Measurements from ENCODE around the gene GPR83. TPM values are rescaled to one million over a fixed set of nuclear protein-coding genes. Genes with fewer than 3 reads are reported as not detected.

The GPR83 gene
- polyA plus RNA-seq (2013, experiment 1 of 4): 0.09 TPM
- 0.14 TPM for polyA plus RNA-seq (2013, experiment 2 of 4)
- polyA plus RNA-seq (2013, experiment 3 of 4): 0.11 TPM
- 0.16 TPM for polyA plus RNA-seq (2013, experiment 4 of 4)

- Histone ChIP-seq H3K4me1 (ENCODE audit: control insufficient read depth, insufficient read depth, low read length) (no peaks in the 10 kb centered on the region), H3K27me3 (ENCODE audit: control insufficient read depth, insufficient read depth, low read length, poor library complexity, severe bottlenecking) (peaks cover 36% of the 10 kb centered on the region), H3K36me3 (ENCODE audit: control insufficient read depth, insufficient read depth, low read length) (no peaks in the 10 kb centered on the region), H3K4me3 (ENCODE audit: insufficient read depth, low read depth, low read length) (peak within 1 kb of the TSS; percentile 47), H3K9me3 (ENCODE audit: control insufficient read depth, low read length) (no peaks in the 10 kb centered on the region), H3K27ac (ENCODE audit: insufficient read depth, low read depth, low read length, poor library complexity, severe bottlenecking) (no peak within 1 kb of the TSS)
- WGBS, 2 experiments: 8% methylated on average over 73 of the region's 73 CpGs
These were observed at the start of gene GPR83 for GRCh38 chr11:94400839-94401772. TSS of gene GPR83 (minus strand) at chr11:94401419. CDS start at chr11:94401247, 172 bp downstream.

DNA sequence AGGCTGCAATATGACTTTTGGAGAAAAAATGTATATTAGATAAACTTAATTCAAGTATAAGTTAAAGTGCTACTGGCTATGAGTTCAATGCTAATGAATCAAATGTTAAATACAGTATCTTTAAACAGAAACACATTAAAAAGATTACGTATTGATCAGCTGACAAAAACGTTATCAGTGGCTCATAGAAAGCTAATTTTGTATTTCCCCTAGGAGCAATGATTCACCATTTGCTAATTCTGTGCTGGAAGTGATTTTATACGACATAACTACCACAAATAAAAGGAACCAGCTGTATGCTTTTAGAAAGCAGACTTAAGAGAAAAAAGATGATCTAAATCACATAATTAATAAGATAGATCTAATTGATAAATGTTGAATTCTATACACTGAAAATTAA is 48.8 kb upstream of the GPR83 start:
- no peaks in the 10 kb centered on the region for H3K9me3 ChIP-seq (ENCODE audit: control insufficient read depth, low read length)
- H3K27ac ChIP-seq (ENCODE audit: insufficient read depth, low read depth, low read length, poor library complexity, severe bottlenecking): no peak overlapping the region
- peaks cover 7% of the 10 kb centered on the region for H3K36me3 ChIP-seq (ENCODE audit: control insufficient read depth, insufficient read depth, low read length)
- 87 to 100% methylated on average over 2 to 3 of the region's 3 CpGs for WGBS, 2 experiments
- no peak overlapping the region for H3K4me3 ChIP-seq (ENCODE audit: insufficient read depth, low read depth, low read length)
- H3K27me3 ChIP-seq (ENCODE audit: control insufficient read depth, insufficient read depth, low read length, poor library complexity, severe bottlenecking): no peaks in the 10 kb centered on the region
- H3K4me1 ChIP-seq (ENCODE audit: control insufficient read depth, insufficient read depth, low read length): no peaks in the 10 kb centered on the region

- Histone ChIP-seq H3K27ac (ENCODE audit: insufficient read depth, low read depth, low read length, poor library complexity, severe bottlenecking) (no peak overlapping the region), H3K4me3 (ENCODE audit: insufficient read depth, low read depth, low read length) (no peak overlapping the region), H3K9me3 (ENCODE audit: control insufficient read depth, low read length) (no peaks in the 10 kb centered on the region), H3K27me3 (ENCODE audit: control insufficient read depth, insufficient read depth, low read length, poor library complexity, severe bottlenecking) (no peaks in the 10 kb centered on the region), H3K4me1 (ENCODE audit: control insufficient read depth, insufficient read depth, low read length) (no peaks in the 10 kb centered on the region), H3K36me3 (ENCODE audit: control insufficient read depth, insufficient read depth, low read length) (peaks cover 8% of the 10 kb centered on the region)
- 96 to 97% methylated on average over 2 of the region's 2 CpGs for WGBS, 2 experiments
These were observed 48.2 kb upstream of the GPR83 start for GRCh38 chr11:94449437-94449836.

- Histone ChIP-seq H3K27ac (ENCODE audit: insufficient read depth, low read depth, low read length, poor library complexity, severe bottlenecking) (no peak overlapping the region), H3K9me3 (ENCODE audit: control insufficient read depth, low read length) (no peaks in the 10 kb centered on the region), H3K27me3 (ENCODE audit: control insufficient read depth, insufficient read depth, low read length, poor library complexity, severe bottlenecking) (no peaks in the 10 kb centered on the region), H3K4me1 (ENCODE audit: control insufficient read depth, insufficient read depth, low read length) (no peaks in the 10 kb centered on the region), H3K36me3 (ENCODE audit: control insufficient read depth, insufficient read depth, low read length) (peaks cover 13% of the 10 kb centered on the region), H3K4me3 (ENCODE audit: insufficient read depth, low read depth, low read length) (no peak overlapping the region)
- WGBS, 2 experiments: 92 to 96% methylated on average over 1 of the region's 1 CpG
These were observed 47.8 kb upstream of the GPR83 start for GRCh38 chr11:94449029-94449428.

DNA sequence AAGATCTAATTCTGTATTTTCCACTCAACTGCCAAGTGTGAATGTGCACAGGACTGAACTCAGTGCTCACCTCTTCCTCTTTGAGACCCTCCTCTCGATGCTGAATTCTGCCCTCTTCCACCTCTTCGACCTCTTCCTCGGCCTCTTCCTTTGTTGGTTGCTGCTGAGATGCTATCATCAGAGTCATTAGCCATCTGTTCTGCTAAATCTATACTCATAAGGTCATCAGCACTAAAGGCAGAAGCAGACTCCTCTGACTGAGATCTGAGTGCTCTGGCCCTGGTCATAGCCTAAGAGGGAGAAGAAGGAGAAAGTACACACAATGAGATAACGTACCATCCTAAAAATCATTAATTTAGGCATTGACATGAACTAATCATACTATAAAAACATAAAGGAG is 45.9 kb upstream of the GPR83 start:
- Histone ChIP-seq H3K36me3 (ENCODE audit: control insufficient read depth, insufficient read depth, low read length) (peaks cover 15% of the 10 kb centered on the region), H3K27me3 (ENCODE audit: control insufficient read depth, insufficient read depth, low read length, poor library complexity, severe bottlenecking) (no peaks in the 10 kb centered on the region), H3K4me3 (ENCODE audit: insufficient read depth, low read depth, low read length) (no peak overlapping the region), H3K4me1 (ENCODE audit: control insufficient read depth, insufficient read depth, low read length) (no peaks in the 10 kb centered on the region), H3K9me3 (ENCODE audit: control insufficient read depth, low read length) (no peaks in the 10 kb centered on the region), H3K27ac (ENCODE audit: insufficient read depth, low read depth, low read length, poor library complexity, severe bottlenecking) (no peak overlapping the region)
- WGBS, 2 experiments: 90 to 96% methylated on average over 3 to 4 of the region's 4 CpGs

GRCh38 chr11:94445641-94446040 is 44.4 kb upstream of the GPR83 start:
- no peaks in the 10 kb centered on the region for H3K4me1 ChIP-seq (ENCODE audit: control insufficient read depth, insufficient read depth, low read length)
- peaks cover 15% of the 10 kb centered on the region for H3K36me3 ChIP-seq (ENCODE audit: control insufficient read depth, insufficient read depth, low read length)
- H3K27me3 ChIP-seq (ENCODE audit: control insufficient read depth, insufficient read depth, low read length, poor library complexity, severe bottlenecking): no peaks in the 10 kb centered on the region
- H3K27ac ChIP-seq (ENCODE audit: insufficient read depth, low read depth, low read length, poor library complexity, severe bottlenecking): no peak overlapping the region
- no peak overlapping the region for H3K4me3 ChIP-seq (ENCODE audit: insufficient read depth, low read depth, low read length)
- no peaks in the 10 kb centered on the region for H3K9me3 ChIP-seq (ENCODE audit: control insufficient read depth, low read length)
- WGBS, 2 experiments: 100% methylated on average over 1 of the region's 1 CpG

GRCh38 chr11:94433049-94433448 is 31.8 kb upstream of the GPR83 start:
- H3K27ac ChIP-seq (ENCODE audit: insufficient read depth, low read depth, low read length, poor library complexity, severe bottlenecking): no peak overlapping the region
- no peak overlapping the region for H3K4me3 ChIP-seq (ENCODE audit: insufficient read depth, low read depth, low read length)
- H3K4me1 ChIP-seq (ENCODE audit: control insufficient read depth, insufficient read depth, low read length): no peaks in the 10 kb centered on the region
- H3K36me3 ChIP-seq (ENCODE audit: control insufficient read depth, insufficient read depth, low read length): peaks cover 20% of the 10 kb centered on the region
- no peaks in the 10 kb centered on the region for H3K9me3 ChIP-seq (ENCODE audit: control insufficient read depth, low read length)
- 85 to 86% methylated on average over 1 of the region's 1 CpG for WGBS, 2 experiments
- no peaks in the 10 kb centered on the region for H3K27me3 ChIP-seq (ENCODE audit: control insufficient read depth, insufficient read depth, low read length, poor library complexity, severe bottlenecking)

- no peaks in the 10 kb centered on the region for H3K9me3 ChIP-seq (ENCODE audit: control insufficient read depth, low read length)
These were observed 23.4 kb upstream of the GPR83 start for GRCh38 chr11:94424662-94425061.

GRCh38 chr11:94424011-94424410 is 22.8 kb upstream of the GPR83 start:
- WGBS, 2 experiments: 57 to 64% methylated on average over 2 of the region's 2 CpGs

More at GRCh38 chr11:94424662-94425061, 23.4 kb upstream of the GPR83 start:
- WGBS, 2 experiments: 89 to 100% methylated on average over 1 to 2 of the region's 2 CpGs
- H3K27ac ChIP-seq (ENCODE audit: insufficient read depth, low read depth, low read length, poor library complexity, severe bottlenecking): no peak overlapping the region
- H3K4me1 ChIP-seq (ENCODE audit: control insufficient read depth, insufficient read depth, low read length): no peaks in the 10 kb centered on the region
- no peak overlapping the region for H3K4me3 ChIP-seq (ENCODE audit: insufficient read depth, low read depth, low read length)
- no peaks in the 10 kb centered on the region for H3K27me3 ChIP-seq (ENCODE audit: control insufficient read depth, insufficient read depth, low read length, poor library complexity, severe bottlenecking)
- H3K36me3 ChIP-seq (ENCODE audit: control insufficient read depth, insufficient read depth, low read length): peaks cover 4% of the 10 kb centered on the region

GRCh38 chr11:94423507-94423906 is 22.3 kb upstream of the GPR83 start:
- Histone ChIP-seq H3K4me1 (ENCODE audit: control insufficient read depth, insufficient read depth, low read length) (no peaks in the 10 kb centered on the region), H3K4me3 (ENCODE audit: insufficient read depth, low read depth, low read length) (no peak overlapping the region), H3K27ac (ENCODE audit: insufficient read depth, low read depth, low read length, poor library complexity, severe bottlenecking) (no peak overlapping the region), H3K36me3 (ENCODE audit: control insufficient read depth, insufficient read depth, low read length) (no peaks in the 10 kb centered on the region), H3K27me3 (ENCODE audit: control insufficient read depth, insufficient read depth, low read length, poor library complexity, severe bottlenecking) (no peaks in the 10 kb centered on the region), H3K9me3 (ENCODE audit: control insufficient read depth, low read length) (no peaks in the 10 kb centered on the region)
- 88 to 90% methylated on average over 3 of the region's 3 CpGs for WGBS, 2 experiments

More at GRCh38 chr11:94424011-94424410, 22.8 kb upstream of the GPR83 start:
- H3K9me3 ChIP-seq (ENCODE audit: control insufficient read depth, low read length): no peaks in the 10 kb centered on the region
- H3K36me3 ChIP-seq (ENCODE audit: control insufficient read depth, insufficient read depth, low read length): no peaks in the 10 kb centered on the region
- no peaks in the 10 kb centered on the region for H3K4me1 ChIP-seq (ENCODE audit: control insufficient read depth, insufficient read depth, low read length)
- H3K4me3 ChIP-seq (ENCODE audit: insufficient read depth, low read depth, low read length): no peak overlapping the region
- no peaks in the 10 kb centered on the region for H3K27me3 ChIP-seq (ENCODE audit: control insufficient read depth, insufficient read depth, low read length, poor library complexity, severe bottlenecking)
- no peak overlapping the region for H3K27ac ChIP-seq (ENCODE audit: insufficient read depth, low read depth, low read length, poor library complexity, severe bottlenecking)

Data from ectodermal cell (in vitro differentiated cells).